ENCODE measurements around the gene VWA8.

VWA8 gene

GRCh38 chr13:41578371-41578770, 382.5 kb downstream of the VWA8 start:
- TF ChIP-seq TAF1 (IDR thresholded peaks at IDR 0.05; ENCODE audit: borderline replicate concordance, insufficient read depth, low read length) (no peak), FOXP2 (optimal IDR thresholded peaks at IDR 0.05; ENCODE audit: borderline replicate concordance, extremely low read depth, extremely low read length, insufficient read depth) (no peak), POLR2AphosphoS5 (IDR thresholded peaks at IDR 0.05; ENCODE audit: low read depth, low read length) (no peak), SIN3A (IDR thresholded peaks at IDR 0.05; ENCODE audit: borderline replicate concordance, insufficient read depth, low read length) (no peak)
- TF ChIP-seq, protein P1, sequence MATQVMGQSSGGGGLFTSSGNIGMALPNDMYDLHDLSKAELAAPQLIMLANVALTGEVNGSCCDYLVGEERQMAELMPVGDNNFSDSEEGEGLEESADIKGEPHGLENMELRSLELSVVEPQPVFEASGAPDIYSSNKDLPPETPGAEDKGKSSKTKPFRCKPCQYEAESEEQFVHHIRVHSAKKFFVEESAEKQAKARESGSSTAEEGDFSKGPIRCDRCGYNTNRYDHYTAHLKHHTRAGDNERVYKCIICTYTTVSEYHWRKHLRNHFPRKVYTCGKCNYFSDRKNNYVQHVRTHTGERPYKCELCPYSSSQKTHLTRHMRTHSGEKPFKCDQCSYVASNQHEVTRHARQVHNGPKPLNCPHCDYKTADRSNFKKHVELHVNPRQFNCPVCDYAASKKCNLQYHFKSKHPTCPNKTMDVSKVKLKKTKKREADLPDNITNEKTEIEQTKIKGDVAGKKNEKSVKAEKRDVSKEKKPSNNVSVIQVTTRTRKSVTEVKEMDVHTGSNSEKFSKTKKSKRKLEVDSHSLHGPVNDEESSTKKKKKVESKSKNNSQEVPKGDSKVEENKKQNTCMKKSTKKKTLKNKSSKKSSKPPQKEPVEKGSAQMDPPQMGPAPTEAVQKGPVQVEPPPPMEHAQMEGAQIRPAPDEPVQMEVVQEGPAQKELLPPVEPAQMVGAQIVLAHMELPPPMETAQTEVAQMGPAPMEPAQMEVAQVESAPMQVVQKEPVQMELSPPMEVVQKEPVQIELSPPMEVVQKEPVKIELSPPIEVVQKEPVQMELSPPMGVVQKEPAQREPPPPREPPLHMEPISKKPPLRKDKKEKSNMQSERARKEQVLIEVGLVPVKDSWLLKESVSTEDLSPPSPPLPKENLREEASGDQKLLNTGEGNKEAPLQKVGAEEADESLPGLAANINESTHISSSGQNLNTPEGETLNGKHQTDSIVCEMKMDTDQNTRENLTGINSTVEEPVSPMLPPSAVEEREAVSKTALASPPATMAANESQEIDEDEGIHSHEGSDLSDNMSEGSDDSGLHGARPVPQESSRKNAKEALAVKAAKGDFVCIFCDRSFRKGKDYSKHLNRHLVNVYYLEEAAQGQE (IDR thresholded peaks at IDR 0.05; ENCODE audit: insufficient read depth in 1 of 2, low read depth in 2 of 2, low read length in 2 of 2): no peak

DNA sequence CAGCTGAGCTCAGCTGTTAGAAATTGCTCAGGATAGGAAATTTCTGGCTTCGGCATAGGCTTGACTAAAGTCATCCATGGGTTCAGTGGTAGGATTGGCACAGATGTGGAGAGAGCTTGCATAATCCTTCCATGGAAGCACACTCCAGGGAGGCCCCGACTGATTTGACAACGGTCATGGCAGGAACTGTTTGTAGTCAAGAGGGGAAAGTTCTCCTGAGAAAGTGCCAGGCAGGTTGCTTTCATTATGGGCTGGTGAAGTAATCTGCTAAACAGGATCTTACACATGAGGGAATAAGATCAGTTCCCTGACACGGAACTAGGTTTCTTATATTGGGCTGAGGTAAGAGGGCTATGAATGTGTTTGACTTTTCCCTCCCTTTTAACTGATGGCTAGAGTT, 383.5 kb downstream of the VWA8 start:
- TF ChIP-seq, protein P1 (IDR thresholded peaks at IDR 0.05; ENCODE audit: insufficient read depth in 1 of 2, low read depth in 2 of 2, low read length in 2 of 2): no peak
- TF ChIP-seq POLR2AphosphoS5 (IDR thresholded peaks at IDR 0.05; ENCODE audit: low read depth, low read length) (no peak), TAF1 (IDR thresholded peaks at IDR 0.05; ENCODE audit: borderline replicate concordance, insufficient read depth, low read length) (no peak), SIN3A (IDR thresholded peaks at IDR 0.05; ENCODE audit: borderline replicate concordance, insufficient read depth, low read length) (no peak), FOXP2 (optimal IDR thresholded peaks at IDR 0.05; ENCODE audit: borderline replicate concordance, extremely low read depth, extremely low read length, insufficient read depth) (no peak)

- TF ChIP-seq POLR2AphosphoS5 (IDR thresholded peaks at IDR 0.05; ENCODE audit: low read depth, low read length) (no peak), FOXP2 (optimal IDR thresholded peaks at IDR 0.05; ENCODE audit: borderline replicate concordance, extremely low read depth, extremely low read length, insufficient read depth) (no peak), TAF1 (IDR thresholded peaks at IDR 0.05; ENCODE audit: borderline replicate concordance, insufficient read depth, low read length) (no peak), SIN3A (IDR thresholded peaks at IDR 0.05; ENCODE audit: borderline replicate concordance, insufficient read depth, low read length) (no peak)
- TF ChIP-seq, protein P1 (IDR thresholded peaks at IDR 0.05; ENCODE audit: insufficient read depth in 1 of 2, low read depth in 2 of 2, low read length in 2 of 2): no peak
Measured at GRCh38 chr13:41568972-41569351, 391.9 kb downstream of the VWA8 start.

- TF ChIP-seq POLR2AphosphoS5 (IDR thresholded peaks at IDR 0.05; ENCODE audit: low read depth, low read length): no peak
Measured at GRCh38 chr13:41568143-41568971, 392.6 kb downstream of the VWA8 start.

GRCh38 chr13:41567363-41567762, 393.5 kb downstream of the VWA8 start:
- no peak for TF ChIP-seq FOXP2 (optimal IDR thresholded peaks at IDR 0.05; ENCODE audit: borderline replicate concordance, extremely low read depth, extremely low read length, insufficient read depth)
- TF ChIP-seq TAF1 (IDR thresholded peaks at IDR 0.05; ENCODE audit: borderline replicate concordance, insufficient read depth, low read length): no peak
- TF ChIP-seq SIN3A (IDR thresholded peaks at IDR 0.05; ENCODE audit: borderline replicate concordance, insufficient read depth, low read length): no peak
- no peak for TF ChIP-seq POLR2AphosphoS5 (IDR thresholded peaks at IDR 0.05; ENCODE audit: low read depth, low read length)
- TF ChIP-seq, protein P1 (IDR thresholded peaks at IDR 0.05; ENCODE audit: insufficient read depth in 1 of 2, low read depth in 2 of 2, low read length in 2 of 2): no peak
